Measurements from ENCODE around the gene IFNAR1. TPM values are rescaled to one million over a fixed set of nuclear protein-coding genes. Genes with fewer than 3 reads are reported as not detected.

The IFNAR1 gene
- total and polyA plus RNA-seq, 9 of the 15 experiments (the other 6 are each of a cell fraction or from before 2014, with no cell fraction given), result 8.6 to 31.8 (median 14.8) TPM

GRCh38 chr21:33371366-33371765 lies 46.6 kb downstream of the IFNAR1 start:
- Histone ChIP-seq H3K9me3 (replicated peaks; ENCODE audit: control insufficient read depth, insufficient read depth, low read depth, low read length) (peaks cover 14% of the 10 kb centered on the region), H3K9ac (ENCODE audit: insufficient read depth in 1 of 2, low read depth in 2 of 2, low read length in 2 of 2) (no peak overlapping the region), H3K4me1 (replicated peaks in 1 of 2; ENCODE audit: control insufficient read depth in 2 of 2, insufficient read depth in 2 of 2, low read length in 2 of 2) (peaks cover 4% of the 10 kb centered on the region in 2 experiments; a peak in 2 of 5 replicates), H3K27ac (ENCODE audit: extremely low read depth, low read depth, low read length) (no peak overlapping the region), H4K20me1 (replicated peaks; ENCODE audit: control insufficient read depth, insufficient read depth, low read length) (no peaks in the 10 kb centered on the region), H2AFZ (ENCODE audit: low read depth, low read length) (no peak overlapping the region), H3K79me2 (ENCODE audit: control insufficient read depth, insufficient read depth, low read length) (no peaks in the 10 kb centered on the region), H3K9me1 (ENCODE audit: control insufficient read depth, insufficient read depth, low read length) (no peaks in the 10 kb centered on the region), H3K4me2 (ENCODE audit: insufficient read depth, low read length) (no peak overlapping the region), H3K36me3 (ENCODE audit: control insufficient read depth, insufficient read depth, low read length) (no peaks in the 10 kb centered on the region), H3K4me3 (no peak overlapping the region), H3K27me3 (ENCODE audit: control insufficient read depth in 2 of 2, insufficient read depth in 2 of 2, low read length in 2 of 2) (no peaks in the 10 kb centered on the region)
- in situ Hi-C loops (cut with MboI) (no loop called here), intact Hi-C loops (cut with micrococcal nuclease) (loop anchor here (10.0 kb wide), 1 partner anchor 537 kb away; no protein-coding TSS in a partner anchor)
- BruUV-seq (replicated peaks), result no TSS peak
- DNase-seq (ENCODE audit: extremely low read depth in 1 of 4, low spot score in 3 of 4), result no peak
- 7% methylated on average over 3 of the region's 3 CpGs for WGBS (ENCODE audit: insufficient coverage, low coverage, missing lambda C conversion rate)
- POLR2A ChIA-PET, result interaction anchor here (0.7 to 2.2 kb wide), 2 partner anchors 10 to 765 kb away, joined by 3 to 12 read pairs; no protein-coding TSS in a partner anchor
- no peak for TF ChIP-seq USF2 (CRISPR knock-in tag; IDR thresholded peaks at IDR 0.05)
- TF ChIP-seq TRIM24 (IDR thresholded peaks at IDR 0.05), result no peak
- TF ChIP-seq MCM7 (IDR thresholded peaks at IDR 0.05), result no peak
- no peak for TF ChIP-seq SRSF9 (IDR thresholded peaks at IDR 0.05; ENCODE audit: borderline replicate concordance, low read depth, low read length)
- no peak for TF ChIP-seq ERF (CRISPR knock-in tag; IDR thresholded peaks at IDR 0.05)
- no peak for TF ChIP-seq ZNF311 (CRISPR knock-in tag; IDR thresholded peaks at IDR 0.05)
- TF ChIP-seq CHD1 (IDR thresholded peaks at IDR 0.05; ENCODE audit: low read length), result no peak
- no peak for TF ChIP-seq CBFA2T2 (conservative IDR thresholded peaks at IDR 0.05)
- no peak for TF ChIP-seq IRF1 (CRISPR knock-in tag; IDR thresholded peaks at IDR 0.05; ENCODE audit: borderline replicate concordance)
- no peak for TF ChIP-seq ZNF431 (CRISPR knock-in tag; IDR thresholded peaks at IDR 0.05)
- no peak for TF ChIP-seq ZNF134 (CRISPR knock-in tag; conservative IDR thresholded peaks at IDR 0.05)
- no peak for TF ChIP-seq PBX2 (CRISPR knock-in tag; IDR thresholded peaks at IDR 0.05; ENCODE audit: low read depth)
- TF ChIP-seq PBX2 (tag; conservative IDR thresholded peaks at IDR 0.05; ENCODE audit: low read depth), result no peak
- no peak for ATAC-seq
- CTCF ChIA-PET (ENCODE audit: low intra/inter-chr PET ratio), result no interaction called here
- no peak for FAIRE-seq
